Suprapubic skin (tissue), 3 donors: Measurements from ENCODE around the gene P2RY14.

Experiments
- POLR2A ChIP-seq, 2 donors: fragments of 450-650 bp; IDR thresholded peaks; one replicate each; pipeline ENCODE4 v1.6.1; 2017; ENCODE audit warnings: antibody characterized with exemption in 2 of 2, mild to moderate bottlenecking in 2 of 2, moderate library complexity in 2 of 2
- TF ChIP-seq, protein P1 (sequence below), 2 donors: fragments of 200-600 bp in 1 of 2; fragments of 450-650 bp in 1 of 2; sonication (generic) in 1 of 2; IDR thresholded peaks; one replicate each; pipeline ENCODE4 v1.5.1; 2016 to 2019; ENCODE audit warnings: antibody characterized with exemption in 2 of 2, mild to moderate bottlenecking in 1 of 2, moderate library complexity in 1 of 2

DNA sequence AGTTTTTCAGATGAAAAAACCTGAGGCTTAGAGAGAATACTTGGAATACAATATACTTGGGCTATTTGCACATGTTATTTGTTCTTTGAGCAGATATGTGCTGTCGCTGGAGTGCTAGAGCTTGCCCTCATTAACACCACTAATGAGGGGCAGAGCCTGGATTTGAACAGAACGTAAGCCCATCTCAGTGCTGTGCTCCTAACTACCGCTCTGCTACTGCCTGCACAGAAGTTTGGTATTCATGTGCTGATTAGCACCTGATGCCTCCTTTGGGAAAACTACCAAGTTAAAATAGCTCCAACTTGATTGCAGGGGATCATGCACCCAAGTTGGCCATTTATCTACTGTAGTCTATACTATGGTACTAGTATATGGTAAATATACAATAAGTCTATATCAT lies 34.6 kb upstream of the P2RY14 start:
- no peak for TF ChIP-seq POLR2A (IDR thresholded peaks at IDR 0.05)
- TF ChIP-seq, protein P1, sequence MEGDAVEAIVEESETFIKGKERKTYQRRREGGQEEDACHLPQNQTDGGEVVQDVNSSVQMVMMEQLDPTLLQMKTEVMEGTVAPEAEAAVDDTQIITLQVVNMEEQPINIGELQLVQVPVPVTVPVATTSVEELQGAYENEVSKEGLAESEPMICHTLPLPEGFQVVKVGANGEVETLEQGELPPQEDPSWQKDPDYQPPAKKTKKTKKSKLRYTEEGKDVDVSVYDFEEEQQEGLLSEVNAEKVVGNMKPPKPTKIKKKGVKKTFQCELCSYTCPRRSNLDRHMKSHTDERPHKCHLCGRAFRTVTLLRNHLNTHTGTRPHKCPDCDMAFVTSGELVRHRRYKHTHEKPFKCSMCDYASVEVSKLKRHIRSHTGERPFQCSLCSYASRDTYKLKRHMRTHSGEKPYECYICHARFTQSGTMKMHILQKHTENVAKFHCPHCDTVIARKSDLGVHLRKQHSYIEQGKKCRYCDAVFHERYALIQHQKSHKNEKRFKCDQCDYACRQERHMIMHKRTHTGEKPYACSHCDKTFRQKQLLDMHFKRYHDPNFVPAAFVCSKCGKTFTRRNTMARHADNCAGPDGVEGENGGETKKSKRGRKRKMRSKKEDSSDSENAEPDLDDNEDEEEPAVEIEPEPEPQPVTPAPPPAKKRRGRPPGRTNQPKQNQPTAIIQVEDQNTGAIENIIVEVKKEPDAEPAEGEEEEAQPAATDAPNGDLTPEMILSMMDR (IDR thresholded peaks at IDR 0.05), result no peak
